ENCODE data around the gene NEK7.
A peak's percentile ranks its signal among the peaks of the same experiment; 100 is the strongest.
"Not testable (repeated sequence)": the region's sequence is repeated elsewhere in the genome, so short reads cannot be mapped to it uniquely, and the experiment has no call there.

Gene NEK7

GRCh38 chr1:198156745-198157240 is at the start of gene NEK7:
NEK7 (plus strand) TSS chr1:198156998; CDS start chr1:198232581, 75,583 bp downstream.
- in situ Hi-C loops (cut with HindIII; ENCODE audit: low pct_ligation_motif_present, low pct_unique_long_range_greater_than_20kb, low sequenced_read_pairs) = no loop called here

GRCh38 chr1:198107091-198107501 is 49.7 kb upstream of the NEK7 start:
- no peak for DNase-seq
- in situ Hi-C loops (cut with HindIII; ENCODE audit: low pct_ligation_motif_present, low pct_unique_long_range_greater_than_20kb, low sequenced_read_pairs) = no loop called here

More at GRCh38 chr1:198156745-198157240, at the start of gene NEK7:
- DNase-seq = peak; percentile 91

- DNase-seq = no peak
- in situ Hi-C loops (cut with HindIII; ENCODE audit: low pct_ligation_motif_present, low pct_unique_long_range_greater_than_20kb, low sequenced_read_pairs) = no loop called here
These were observed 48.0 kb upstream of the NEK7 start for GRCh38 chr1:198108636-198109370.

DNA sequence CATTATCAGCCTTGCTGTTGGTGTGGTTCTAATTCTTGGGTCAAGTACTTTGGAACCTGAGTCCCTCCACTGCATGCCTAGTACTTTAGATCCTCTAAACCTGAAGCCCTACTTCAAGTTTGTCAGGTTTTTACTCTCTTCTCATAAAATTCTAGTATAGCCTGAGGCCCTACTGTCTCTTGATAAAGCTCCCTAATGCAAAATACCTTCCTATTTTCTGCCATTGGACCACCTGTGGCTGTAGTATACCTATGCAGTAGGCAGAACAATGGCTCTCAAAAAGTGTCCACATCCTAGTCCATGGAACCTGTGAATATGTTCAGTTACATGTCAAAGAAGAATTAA is 47.5 kb upstream of the NEK7 start:
- in situ Hi-C loops (cut with HindIII; ENCODE audit: low pct_ligation_motif_present, low pct_unique_long_range_greater_than_20kb, low sequenced_read_pairs) = no loop called here
- DNase-seq = no peak

- in situ Hi-C loops (cut with HindIII; ENCODE audit: low pct_ligation_motif_present, low pct_unique_long_range_greater_than_20kb, low sequenced_read_pairs) = no loop called here
- DNase-seq = no peak
These were observed 43.5 kb upstream of the NEK7 start for GRCh38 chr1:198113342-198113750.

DNA sequence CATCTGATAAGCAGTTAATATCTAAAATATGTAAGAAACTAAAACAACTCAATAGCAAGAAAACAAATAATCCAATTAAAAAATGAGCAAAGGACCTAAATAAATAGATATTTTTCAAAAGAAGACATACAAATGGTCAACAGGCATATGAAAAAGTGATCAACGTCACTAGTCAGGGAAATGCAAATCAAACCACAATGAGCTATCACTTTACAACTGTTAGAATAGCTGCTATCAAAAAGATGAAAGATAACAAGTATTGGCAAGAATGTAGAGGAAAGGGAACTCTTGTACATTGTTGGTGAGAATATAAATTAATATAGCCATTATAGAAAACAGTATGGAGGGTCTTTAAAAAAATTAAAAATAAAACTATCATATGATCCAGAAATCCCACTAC is 40.7 kb upstream of the NEK7 start:
- no peak for DNase-seq
- in situ Hi-C loops (cut with HindIII; ENCODE audit: low pct_ligation_motif_present, low pct_unique_long_range_greater_than_20kb, low sequenced_read_pairs) = no loop called here

DNA sequence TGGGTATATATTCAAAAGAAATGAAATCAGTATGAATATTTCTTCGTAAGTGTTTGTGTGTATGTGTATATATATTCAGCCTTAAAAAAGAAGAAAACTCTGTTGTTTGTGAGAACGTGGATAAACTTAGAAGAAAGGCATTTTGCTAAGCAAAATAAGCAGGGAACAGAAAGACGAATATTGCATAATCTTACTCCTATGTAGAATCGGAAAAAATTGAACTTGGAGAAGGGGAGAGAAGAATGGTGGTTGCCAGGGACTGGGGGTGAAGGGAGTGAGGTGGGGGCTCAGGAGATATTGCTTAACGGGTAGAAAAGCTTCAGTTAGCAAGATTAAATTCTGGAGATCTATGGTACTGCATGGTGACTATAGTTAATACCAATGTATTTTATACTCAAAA is 40.3 kb upstream of the NEK7 start:
- in situ Hi-C loops (cut with HindIII; ENCODE audit: low pct_ligation_motif_present, low pct_unique_long_range_greater_than_20kb, low sequenced_read_pairs) = no loop called here
- no peak for DNase-seq

DNA sequence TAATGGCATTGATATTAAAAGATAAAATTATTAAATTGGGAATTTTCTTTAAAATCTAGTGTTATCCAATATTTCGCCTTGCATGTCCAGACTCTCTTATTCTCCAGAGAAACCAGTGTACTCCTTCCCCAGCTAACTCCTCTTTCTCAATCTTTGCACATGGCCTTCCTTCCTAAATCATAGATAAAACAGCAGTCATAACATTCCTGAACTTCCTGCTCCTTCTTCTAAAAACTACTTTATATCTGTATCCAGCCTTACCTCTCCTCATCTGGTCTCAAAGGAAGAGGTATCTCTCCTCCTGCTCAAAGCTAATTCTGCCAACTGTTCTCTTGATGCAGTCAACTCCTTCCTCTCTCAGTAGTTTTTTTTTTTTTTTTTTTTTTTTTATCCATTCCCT is 39.5 kb upstream of the NEK7 start:
- in situ Hi-C loops (cut with HindIII; ENCODE audit: low pct_ligation_motif_present, low pct_unique_long_range_greater_than_20kb, low sequenced_read_pairs) = no loop called here

GRCh38 chr1:198118134-198118533 is 38.7 kb upstream of the NEK7 start:
- in situ Hi-C loops (cut with HindIII; ENCODE audit: low pct_ligation_motif_present, low pct_unique_long_range_greater_than_20kb, low sequenced_read_pairs) = no loop called here
- DNase-seq = no peak

More for the DNA sequence above, 39.5 kb upstream of the NEK7 start:
- no peak for DNase-seq

- DNase-seq = no peak
- in situ Hi-C loops (cut with HindIII; ENCODE audit: low pct_ligation_motif_present, low pct_unique_long_range_greater_than_20kb, low sequenced_read_pairs) = no loop called here
These were observed 36.9 kb upstream of the NEK7 start for GRCh38 chr1:198119906-198120305.

GRCh38 chr1:198121056-198121826 is 35.6 kb upstream of the NEK7 start:
- DNase-seq = peak; percentile 6
- in situ Hi-C loops (cut with HindIII; ENCODE audit: low pct_ligation_motif_present, low pct_unique_long_range_greater_than_20kb, low sequenced_read_pairs) = no loop called here

GRCh38 chr1:198122693-198123092 is 34.1 kb upstream of the NEK7 start:
- in situ Hi-C loops (cut with HindIII; ENCODE audit: low pct_ligation_motif_present, low pct_unique_long_range_greater_than_20kb, low sequenced_read_pairs) = no loop called here
- DNase-seq = no peak

- DNase-seq = no peak
- in situ Hi-C loops (cut with HindIII; ENCODE audit: low pct_ligation_motif_present, low pct_unique_long_range_greater_than_20kb, low sequenced_read_pairs) = no loop called here
These were observed 33.7 kb upstream of the NEK7 start for GRCh38 chr1:198123133-198123532.

- in situ Hi-C loops (cut with HindIII; ENCODE audit: low pct_ligation_motif_present, low pct_unique_long_range_greater_than_20kb, low sequenced_read_pairs) = no loop called here
- DNase-seq = no peak
These were observed 32.1 kb upstream of the NEK7 start for GRCh38 chr1:198124673-198125072.

DNA sequence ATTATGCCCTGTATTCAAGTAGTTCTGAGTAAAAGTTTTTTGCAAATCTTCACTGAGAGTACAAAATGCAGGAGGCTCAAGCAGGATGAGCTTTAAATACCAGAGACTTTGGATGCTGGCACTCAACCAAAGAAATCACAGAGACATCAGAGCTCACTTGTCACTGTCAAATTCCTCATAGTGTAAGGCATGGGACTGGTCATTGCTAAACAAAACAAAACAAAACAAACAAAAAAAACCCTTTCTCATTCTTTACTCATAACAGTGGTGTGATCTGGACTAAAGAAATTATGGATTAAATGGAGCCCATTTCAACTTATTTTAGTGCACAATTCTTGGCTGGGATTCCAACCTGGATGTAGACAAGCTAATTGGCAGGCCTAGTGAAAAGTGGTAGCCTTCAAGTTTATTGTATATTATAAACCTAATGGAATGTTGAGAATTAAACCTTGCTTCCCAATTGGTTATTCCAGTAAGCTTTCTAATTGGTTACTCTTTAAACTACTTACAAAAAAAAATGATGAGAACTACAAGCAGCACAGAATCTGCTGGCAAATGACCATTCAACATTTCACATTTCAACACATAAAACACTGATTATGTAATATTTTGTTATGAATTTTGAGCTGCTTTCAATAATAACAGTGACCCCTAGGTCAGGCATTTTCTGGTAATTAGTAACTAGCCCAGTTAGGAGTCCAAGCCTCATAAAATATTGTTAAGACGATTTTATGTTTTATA is 30.6 kb upstream of the NEK7 start:
- in situ Hi-C loops (cut with HindIII; ENCODE audit: low pct_ligation_motif_present, low pct_unique_long_range_greater_than_20kb, low sequenced_read_pairs) = no loop called here
- no peak for DNase-seq

DNA sequence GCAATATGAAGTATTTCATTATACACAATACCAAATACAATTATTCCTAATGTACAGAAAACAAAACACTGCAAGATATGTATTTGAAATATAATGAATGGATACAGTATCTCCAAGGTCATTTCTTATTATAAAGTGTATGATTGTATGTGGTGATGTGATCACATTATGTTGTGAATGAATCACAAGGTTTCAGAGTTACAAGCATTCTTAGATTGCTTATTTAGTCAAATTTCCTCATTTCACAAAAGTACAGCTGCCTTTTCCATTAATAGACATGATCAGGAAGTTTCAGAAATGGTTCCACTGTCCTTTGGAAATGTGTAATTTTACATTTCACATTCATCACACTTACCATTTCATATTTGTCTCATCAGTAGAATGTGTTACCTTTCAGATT is 28.3 kb upstream of the NEK7 start:
- in situ Hi-C loops (cut with HindIII; ENCODE audit: low pct_ligation_motif_present, low pct_unique_long_range_greater_than_20kb, low sequenced_read_pairs) = no loop called here
- no peak for DNase-seq

DNA sequence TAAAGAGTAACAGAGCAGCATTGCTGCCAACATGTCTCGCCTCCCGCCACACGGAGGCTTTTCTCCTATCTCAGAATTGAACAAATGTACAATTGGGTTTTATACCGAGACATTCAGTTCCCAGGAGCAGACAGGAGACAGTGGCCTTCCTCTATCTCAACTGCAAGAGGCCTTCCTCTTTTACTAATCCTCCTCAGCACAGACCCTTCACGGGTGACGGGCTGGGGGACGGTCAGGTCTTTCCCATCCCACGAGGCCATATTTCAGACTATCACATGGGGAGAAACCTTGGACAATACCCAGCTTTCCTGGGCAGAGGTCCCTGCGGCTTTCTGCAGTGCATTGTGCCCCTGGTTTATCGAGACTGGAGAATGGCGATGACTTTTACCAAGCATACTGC is 26.7 kb upstream of the NEK7 start:
- DNase-seq; in situ Hi-C loops (cut with HindIII; ENCODE audit: low pct_ligation_motif_present, low pct_unique_long_range_greater_than_20kb, low sequenced_read_pairs): not testable (repeated sequence)

DNA sequence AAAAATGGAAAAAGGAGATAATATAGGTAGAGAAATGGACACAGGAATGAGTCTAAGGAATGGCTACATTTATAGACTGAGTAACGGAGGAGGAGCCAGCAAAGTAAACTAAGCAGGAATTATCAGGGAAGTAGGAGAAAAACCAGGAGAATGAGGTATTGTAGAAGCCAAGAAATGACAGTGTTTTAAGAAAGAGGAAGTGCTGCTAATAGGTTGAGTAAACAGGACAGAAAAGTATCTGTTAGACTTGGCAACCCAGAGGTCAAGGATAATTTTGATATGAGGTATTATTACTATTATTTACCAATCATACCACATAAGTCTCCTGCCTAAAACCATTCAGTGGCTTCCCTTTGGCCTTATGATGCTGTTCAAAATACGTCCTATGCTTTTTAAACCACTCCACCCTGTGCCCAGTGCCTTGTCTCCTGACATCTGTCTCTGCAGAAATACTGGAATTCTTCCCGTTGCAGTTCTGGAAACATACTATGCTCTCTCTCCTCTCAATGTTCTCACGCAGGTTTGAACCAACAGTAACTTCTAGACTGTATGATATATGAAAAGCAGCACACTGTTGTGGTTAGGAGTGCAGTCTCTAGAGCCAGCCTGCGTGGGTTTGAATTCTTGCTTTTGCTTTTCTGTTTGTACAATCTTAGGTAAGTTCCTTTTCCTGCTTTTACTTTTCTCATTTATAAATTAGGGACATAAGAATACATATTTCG is 24.6 kb upstream of the NEK7 start:
- DNase-seq = no peak
- in situ Hi-C loops (cut with HindIII; ENCODE audit: low pct_ligation_motif_present, low pct_unique_long_range_greater_than_20kb, low sequenced_read_pairs) = no loop called here

GRCh38 chr1:198134252-198134651 is 22.5 kb upstream of the NEK7 start:
- in situ Hi-C loops (cut with HindIII; ENCODE audit: low pct_ligation_motif_present, low pct_unique_long_range_greater_than_20kb, low sequenced_read_pairs) = no loop called here
- no peak for DNase-seq

Measured in ACHN (cell line).